Liver (tissue), 9 donors: ENCODE data around the gene ABCC3. TPM values are rescaled to one million over a fixed set of nuclear protein-coding genes. Genes with fewer than 3 reads are reported as not detected.
A peak's percentile ranks its signal among the peaks of the same experiment; 100 is the strongest.

Experiments used
- DNase-seq: peaks from one replicate; pipeline ENCODE4 v3.0.0-alpha.2; 2017; ENCODE audit warnings: low spot score
- H3K27ac ChIP-seq, 2 donors: one replicate each; pipeline ENCODE4 v1.7.0; 2013; ENCODE audit warnings: inconsistent platforms in 2 of 2, low read length in 2 of 2, control low read depth in 1 of 2, low read depth in 1 of 2, mild to moderate bottlenecking in 1 of 2
- H3K27me3 ChIP-seq, 4 donors: one replicate each; pipeline versions ENCODE4 v1.6.1 to v1.7.0; 2013; ENCODE audit warnings: low read length in 3 of 4, inconsistent platforms in 1 of 4, mild to moderate bottlenecking in 1 of 4, moderate library complexity in 1 of 4; ENCODE audit not compliant: control insufficient read depth in 4 of 4, insufficient read depth in 4 of 4
- H3K36me3 ChIP-seq, 4 donors: one replicate each; pipeline versions ENCODE4 v1.6.1 to v1.7.0; 2013; ENCODE audit warnings: low read length in 3 of 4, mild to moderate bottlenecking in 3 of 4, low read depth in 1 of 4, moderate library complexity in 1 of 4; ENCODE audit not compliant: control insufficient read depth in 4 of 4, insufficient read depth in 3 of 4
- H3K4me1 ChIP-seq, 4 donors: one replicate each; pipeline versions ENCODE4 v1.6.1 to v1.7.0; 2013; ENCODE audit warnings: low read length in 3 of 4, mild to moderate bottlenecking in 3 of 4, moderate library complexity in 1 of 4; ENCODE audit not compliant: control insufficient read depth in 4 of 4, insufficient read depth in 4 of 4
- H3K4me3 ChIP-seq, 3 donors: one replicate each; pipeline versions ENCODE4 v1.6.1 to v1.7.0; 2013; ENCODE audit warnings: low read length in 3 of 3, control low read depth in 1 of 3, low read depth in 1 of 3, mild to moderate bottlenecking in 1 of 3
- H3K9ac ChIP-seq, 2 donors: one replicate each; pipeline ENCODE4 v1.7.0; 2013; ENCODE audit warnings: low read length in 2 of 2, mild to moderate bottlenecking in 2 of 2, moderate library complexity in 2 of 2, control low read depth in 1 of 2, low read depth in 1 of 2
- H3K9me3 ChIP-seq, 4 donors: one replicate each; pipeline versions ENCODE4 v1.6.1 to v1.7.0; 2013; ENCODE audit warnings: low read length in 3 of 4; ENCODE audit not compliant: control insufficient read depth in 4 of 4
- EGR1 ChIP-seq, 2 donors: IDR thresholded peaks; 2 replicates each; pipeline ENCODE4 v1.6.1; 2016 to 2018; ENCODE audit warnings: antibody characterized with exemption in 2 of 2, low read depth in 2 of 2
- FOXA1 ChIP-seq: IDR thresholded peaks from 2 replicates; pipeline ENCODE4 v1.6.1; 2016; ENCODE audit warnings: antibody characterized with exemption
- FOXA2 ChIP-seq: IDR thresholded peaks from 2 replicates; pipeline ENCODE4 v1.6.1; 2016; ENCODE audit warnings: antibody characterized with exemption
- GABPA ChIP-seq, 2 donors: IDR thresholded peaks in 1 of 2; conservative IDR thresholded peaks in 1 of 2; 2 replicates each; pipeline ENCODE4 v1.6.1; 2016; ENCODE audit warnings: antibody characterized with exemption in 2 of 2, mild to moderate bottlenecking in 1 of 2, moderate library complexity in 1 of 2
- HNF4A ChIP-seq, 2 donors: conservative IDR thresholded peaks; 2 replicates each; pipeline ENCODE4 v1.6.1; 2016; ENCODE audit warnings: antibody characterized with exemption in 2 of 2, mild to moderate bottlenecking in 2 of 2
- HNF4G ChIP-seq: IDR thresholded peaks from 2 replicates; pipeline ENCODE4 v1.6.1; 2016; ENCODE audit warnings: antibody characterized with exemption
- JUND ChIP-seq, 2 donors: IDR thresholded peaks; 2 replicates each; pipeline ENCODE4 v1.6.1; 2016; ENCODE audit warnings: antibody characterized with exemption in 2 of 2
- NR2F2 ChIP-seq: IDR thresholded peaks from 2 replicates; pipeline ENCODE4 v1.6.1; 2016; ENCODE audit warnings: antibody characterized with exemption
- RAD21 ChIP-seq, 2 donors: IDR thresholded peaks; 2 replicates each; pipeline ENCODE4 v1.6.1; 2016; ENCODE audit warnings: antibody characterized with exemption in 2 of 2, mild to moderate bottlenecking in 2 of 2
- SP1 ChIP-seq: IDR thresholded peaks from 2 replicates; pipeline ENCODE4 v1.6.1; 2018; ENCODE audit warnings: antibody characterized with exemption, mild to moderate bottlenecking
- TAF1 ChIP-seq: conservative IDR thresholded peaks from 2 replicates; pipeline ENCODE4 v1.6.1; 2016; ENCODE audit warnings: antibody characterized with exemption, mild to moderate bottlenecking
- YY1 ChIP-seq: IDR thresholded peaks from 2 replicates; pipeline ENCODE4 v1.6.1; 2016; ENCODE audit warnings: antibody characterized with exemption, mild to moderate bottlenecking
- WGBS: extraction: QIAGEN DNeasy Blood & Tissue Kit; methylation state at CpG from one replicate; pipeline ENCODE4 v1.1.7; 2013; 5-methylcytosine and 5-hydroxymethylcytosine counted together
- polyA plus RNA-seq, 2 donors: library from polyadenylated mRNA; stranded (reverse) in 1 of 2; unstranded in 1 of 2; fragments of 200-250 nt in 1 of 2; fragments of >200 nt in 1 of 2; fragmentation: Nextera tagmentation in 1 of 2; extraction: Ambion mirVana in 1 of 2; gene quantifications; one replicate each; pipeline versions ENCODE4 v1.2.1 to v1.2.3, GENCODE V29; 2013 to 2015
- total RNA-seq, 2 donors: library from RNA; depleted of rRNA; stranded (reverse); fragments of >200 nt; gene quantifications; one replicate each; pipeline ENCODE4 v1.2.3, GENCODE V29; 2014
- TF ChIP-seq, protein P1 (sequence below): IDR thresholded peaks from 2 replicates; pipeline ENCODE4 v1.6.1; 2016; ENCODE audit warnings: antibody characterized with exemption
- TF ChIP-seq, protein P2 (sequence below): IDR thresholded peaks from 2 replicates; pipeline ENCODE4 v1.6.1; 2016; ENCODE audit warnings: antibody characterized with exemption
- TF ChIP-seq, protein P3 (sequence below): IDR thresholded peaks from 2 replicates; pipeline ENCODE4 v1.6.1; 2016; ENCODE audit warnings: antibody characterized with exemption, mild to moderate bottlenecking
- TF ChIP-seq, protein P4 (sequence below): fragments of 150-350 bp; IDR thresholded peaks from 2 replicates; pipeline ENCODE4 v1.5.1; 2017; ENCODE audit warnings: improper control_type of control experiment, low read depth, low read length; ENCODE audit not compliant: missing input control
- TF ChIP-seq, protein P5 (sequence below): IDR thresholded peaks from 2 replicates; pipeline ENCODE4 v1.6.1; 2016; ENCODE audit warnings: antibody characterized with exemption
- donor health status: healthy.
- donor health status: healthy.
- donor health status: healthy.
- donor health status: healthy.
- donor health status: healthy.

The ABCC3 gene
- total and polyA plus RNA-seq, 4 donors = 10.5 to 197 (median 80.5) TPM

DNA sequence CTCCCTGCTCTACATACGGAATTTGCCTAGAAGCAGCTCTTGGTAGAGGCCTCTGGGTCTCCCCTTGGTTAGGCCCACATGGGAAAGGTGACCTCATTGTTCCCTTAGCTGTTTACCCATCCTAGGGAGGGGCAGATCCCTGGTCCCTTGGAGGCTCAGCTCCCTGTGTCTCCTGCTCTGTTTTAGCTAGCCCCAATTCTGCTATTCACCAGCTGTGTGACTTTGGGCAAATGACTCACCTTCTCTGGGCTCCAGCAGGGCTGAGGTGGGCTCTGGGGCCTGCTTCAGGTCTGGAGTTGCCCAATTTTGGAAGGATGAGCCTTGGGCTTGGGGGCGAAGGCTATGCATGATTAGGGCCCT is 3.9 kb downstream of the ABCC3 start:
- no peak for DNase-seq
- H3K36me3 ChIP-seq = no peaks in the 10 kb centered on the region
- peaks cover 31 to 75% (median 63%) of the 10 kb centered on the region in 4 donors for H3K4me1 ChIP-seq
- no peaks in the 10 kb centered on the region for H3K27me3 ChIP-seq
- peak overlapping the region; percentile 89 to 92 for H3K27ac ChIP-seq
- no peak for TF ChIP-seq FOXA2
- TF ChIP-seq, protein P1, sequence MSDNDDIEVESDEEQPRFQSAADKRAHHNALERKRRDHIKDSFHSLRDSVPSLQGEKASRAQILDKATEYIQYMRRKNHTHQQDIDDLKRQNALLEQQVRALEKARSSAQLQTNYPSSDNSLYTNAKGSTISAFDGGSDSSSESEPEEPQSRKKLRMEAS = no peak
- no peak for TF ChIP-seq HNF4A (conservative IDR thresholded peaks at IDR 0.05)
- no peak for TF ChIP-seq JUND (IDR thresholded peaks at IDR 0.05)
- TF ChIP-seq GABPA (IDR thresholded peaks at IDR 0.05 in 1 of 2, conservative IDR thresholded peaks at IDR 0.05 in 1 of 2) = no peak
- TF ChIP-seq HNF4G = no peak
- TF ChIP-seq, protein P2, sequence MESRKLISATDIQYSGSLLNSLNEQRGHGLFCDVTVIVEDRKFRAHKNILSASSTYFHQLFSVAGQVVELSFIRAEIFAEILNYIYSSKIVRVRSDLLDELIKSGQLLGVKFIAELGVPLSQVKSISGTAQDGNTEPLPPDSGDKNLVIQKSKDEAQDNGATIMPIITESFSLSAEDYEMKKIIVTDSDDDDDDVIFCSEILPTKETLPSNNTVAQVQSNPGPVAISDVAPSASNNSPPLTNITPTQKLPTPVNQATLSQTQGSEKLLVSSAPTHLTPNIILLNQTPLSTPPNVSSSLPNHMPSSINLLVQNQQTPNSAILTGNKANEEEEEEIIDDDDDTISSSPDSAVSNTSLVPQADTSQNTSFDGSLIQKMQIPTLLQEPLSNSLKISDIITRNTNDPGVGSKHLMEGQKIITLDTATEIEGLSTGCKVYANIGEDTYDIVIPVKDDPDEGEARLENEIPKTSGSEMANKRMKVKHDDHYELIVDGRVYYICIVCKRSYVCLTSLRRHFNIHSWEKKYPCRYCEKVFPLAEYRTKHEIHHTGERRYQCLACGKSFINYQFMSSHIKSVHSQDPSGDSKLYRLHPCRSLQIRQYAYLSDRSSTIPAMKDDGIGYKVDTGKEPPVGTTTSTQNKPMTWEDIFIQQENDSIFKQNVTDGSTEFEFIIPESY = no peak
- TF ChIP-seq, protein P3, sequence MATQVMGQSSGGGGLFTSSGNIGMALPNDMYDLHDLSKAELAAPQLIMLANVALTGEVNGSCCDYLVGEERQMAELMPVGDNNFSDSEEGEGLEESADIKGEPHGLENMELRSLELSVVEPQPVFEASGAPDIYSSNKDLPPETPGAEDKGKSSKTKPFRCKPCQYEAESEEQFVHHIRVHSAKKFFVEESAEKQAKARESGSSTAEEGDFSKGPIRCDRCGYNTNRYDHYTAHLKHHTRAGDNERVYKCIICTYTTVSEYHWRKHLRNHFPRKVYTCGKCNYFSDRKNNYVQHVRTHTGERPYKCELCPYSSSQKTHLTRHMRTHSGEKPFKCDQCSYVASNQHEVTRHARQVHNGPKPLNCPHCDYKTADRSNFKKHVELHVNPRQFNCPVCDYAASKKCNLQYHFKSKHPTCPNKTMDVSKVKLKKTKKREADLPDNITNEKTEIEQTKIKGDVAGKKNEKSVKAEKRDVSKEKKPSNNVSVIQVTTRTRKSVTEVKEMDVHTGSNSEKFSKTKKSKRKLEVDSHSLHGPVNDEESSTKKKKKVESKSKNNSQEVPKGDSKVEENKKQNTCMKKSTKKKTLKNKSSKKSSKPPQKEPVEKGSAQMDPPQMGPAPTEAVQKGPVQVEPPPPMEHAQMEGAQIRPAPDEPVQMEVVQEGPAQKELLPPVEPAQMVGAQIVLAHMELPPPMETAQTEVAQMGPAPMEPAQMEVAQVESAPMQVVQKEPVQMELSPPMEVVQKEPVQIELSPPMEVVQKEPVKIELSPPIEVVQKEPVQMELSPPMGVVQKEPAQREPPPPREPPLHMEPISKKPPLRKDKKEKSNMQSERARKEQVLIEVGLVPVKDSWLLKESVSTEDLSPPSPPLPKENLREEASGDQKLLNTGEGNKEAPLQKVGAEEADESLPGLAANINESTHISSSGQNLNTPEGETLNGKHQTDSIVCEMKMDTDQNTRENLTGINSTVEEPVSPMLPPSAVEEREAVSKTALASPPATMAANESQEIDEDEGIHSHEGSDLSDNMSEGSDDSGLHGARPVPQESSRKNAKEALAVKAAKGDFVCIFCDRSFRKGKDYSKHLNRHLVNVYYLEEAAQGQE = no peak
- TF ChIP-seq TAF1 = no peak
- no peak for TF ChIP-seq SP1
- TF ChIP-seq NR2F2 = no peak
- TF ChIP-seq, protein P4, sequence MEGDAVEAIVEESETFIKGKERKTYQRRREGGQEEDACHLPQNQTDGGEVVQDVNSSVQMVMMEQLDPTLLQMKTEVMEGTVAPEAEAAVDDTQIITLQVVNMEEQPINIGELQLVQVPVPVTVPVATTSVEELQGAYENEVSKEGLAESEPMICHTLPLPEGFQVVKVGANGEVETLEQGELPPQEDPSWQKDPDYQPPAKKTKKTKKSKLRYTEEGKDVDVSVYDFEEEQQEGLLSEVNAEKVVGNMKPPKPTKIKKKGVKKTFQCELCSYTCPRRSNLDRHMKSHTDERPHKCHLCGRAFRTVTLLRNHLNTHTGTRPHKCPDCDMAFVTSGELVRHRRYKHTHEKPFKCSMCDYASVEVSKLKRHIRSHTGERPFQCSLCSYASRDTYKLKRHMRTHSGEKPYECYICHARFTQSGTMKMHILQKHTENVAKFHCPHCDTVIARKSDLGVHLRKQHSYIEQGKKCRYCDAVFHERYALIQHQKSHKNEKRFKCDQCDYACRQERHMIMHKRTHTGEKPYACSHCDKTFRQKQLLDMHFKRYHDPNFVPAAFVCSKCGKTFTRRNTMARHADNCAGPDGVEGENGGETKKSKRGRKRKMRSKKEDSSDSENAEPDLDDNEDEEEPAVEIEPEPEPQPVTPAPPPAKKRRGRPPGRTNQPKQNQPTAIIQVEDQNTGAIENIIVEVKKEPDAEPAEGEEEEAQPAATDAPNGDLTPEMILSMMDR = no peak
- TF ChIP-seq YY1 = no peak
- no peak for TF ChIP-seq FOXA1
- peak overlapping the region in 1 of 2 donors; percentile 42 for H3K9ac ChIP-seq
- no peaks in the 10 kb centered on the region for H3K9me3 ChIP-seq
- no peak overlapping the region for H3K4me3 ChIP-seq
- WGBS = 74% methylated on average over 2 of the region's 2 CpGs

DNA sequence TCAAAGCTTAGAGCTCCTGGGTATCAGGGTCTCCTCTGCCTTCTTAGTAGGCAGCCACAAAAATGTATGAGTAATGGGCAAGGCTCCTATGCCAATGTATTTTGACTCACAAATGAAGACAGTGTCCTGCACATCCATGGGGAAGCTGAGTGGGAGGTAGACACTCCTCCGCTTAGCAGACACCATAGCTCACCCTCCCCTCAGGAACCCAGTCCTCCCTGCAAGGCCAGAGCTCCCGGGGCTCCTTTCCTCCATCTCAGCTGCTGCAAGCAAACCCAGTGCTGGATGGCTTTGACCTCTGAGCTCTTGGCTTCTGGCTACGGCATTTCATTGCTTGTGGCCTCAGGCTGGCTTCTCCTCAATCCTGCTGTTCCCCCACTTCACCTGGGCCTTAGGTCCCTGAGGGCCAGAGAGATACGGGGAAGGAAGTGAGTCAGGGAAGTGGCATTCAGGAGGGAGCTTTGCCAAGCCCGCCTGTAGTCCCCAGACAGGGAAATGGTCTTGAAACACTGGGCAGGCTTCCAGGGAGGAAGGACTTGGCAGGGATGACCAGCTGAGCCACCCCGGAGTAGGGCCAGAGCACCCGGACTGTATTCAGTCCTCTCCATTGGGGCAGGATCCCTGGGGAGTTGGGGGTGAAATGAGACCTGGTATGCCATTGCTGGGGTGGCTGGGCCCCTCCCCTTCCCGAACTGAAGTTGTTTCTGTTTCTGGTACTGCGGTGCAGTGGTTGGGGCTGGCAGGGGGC is 4.5 kb downstream of the ABCC3 start:
- H3K36me3 ChIP-seq = no peaks in the 10 kb centered on the region
- peaks cover 31 to 77% (median 63%) of the 10 kb centered on the region in 4 donors for H3K4me1 ChIP-seq
- peak overlapping the region; percentile 89 to 92 for H3K27ac ChIP-seq
- DNase-seq = no peak
- WGBS = 16% methylated on average over 9 of the region's 9 CpGs
- H3K9ac ChIP-seq = no peak overlapping the region
- H3K27me3 ChIP-seq = no peaks in the 10 kb centered on the region
- no peak overlapping the region for H3K4me3 ChIP-seq
- H3K9me3 ChIP-seq = no peaks in the 10 kb centered on the region
- TF ChIP-seq EGR1 (IDR thresholded peaks at IDR 0.05; ENCODE audit: low read depth in 2 of 2) (peak in 1 of 2 donors; percentile 21), HNF4A (conservative IDR thresholded peaks at IDR 0.05) (peak; percentile 41 to 52), FOXA1 (no peak), FOXA2 (no peak), RAD21 (IDR thresholded peaks at IDR 0.05) (peak; percentile 16 to 41), HNF4G (no peak), GABPA (IDR thresholded peaks at IDR 0.05 in 1 of 2, conservative IDR thresholded peaks at IDR 0.05 in 1 of 2) (no peak)
- TF ChIP-seq, protein P3 = no peak
- TF ChIP-seq, protein P5, sequence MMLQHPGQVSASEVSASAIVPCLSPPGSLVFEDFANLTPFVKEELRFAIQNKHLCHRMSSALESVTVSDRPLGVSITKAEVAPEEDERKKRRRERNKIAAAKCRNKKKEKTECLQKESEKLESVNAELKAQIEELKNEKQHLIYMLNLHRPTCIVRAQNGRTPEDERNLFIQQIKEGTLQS = no peak
- TF ChIP-seq, protein P2 = no peak
